Superior temporal gyrus (tissue), 1 donor: ENCODE measurements around the gene STK32C.
"Not testable (repeated sequence)": the region's sequence is repeated elsewhere in the genome, so short reads cannot be mapped to it uniquely, and the experiment has no call there.

ENCODE experiments used
- DNase-seq: peaks from one replicate; pipeline ENCODE4 v3.0.0-alpha.2; 2016; ENCODE audit errors: extremely low spot score

STK32C gene

GRCh38 chr10:132338876-132339275 lies 31.1 kb upstream of the STK32C start:
- DNase-seq, result no peak

GRCh38 chr10:132337854-132338253 lies 30.1 kb upstream of the STK32C start:
- not testable (repeated sequence) for DNase-seq

GRCh38 chr10:132336919-132337407 lies 29.2 kb upstream of the STK32C start:
- DNase-seq, result no peak

- no peak for DNase-seq
Observed at GRCh38 chr10:132336064-132336746, 28.5 kb upstream of the STK32C start.

- no peak for DNase-seq
Observed at GRCh38 chr10:132335189-132336063, 27.7 kb upstream of the STK32C start.

- no peak for DNase-seq
Observed at GRCh38 chr10:132334631-132335188, 27.0 kb upstream of the STK32C start.

- DNase-seq, result no peak
Observed at GRCh38 chr10:132333386-132333785, 25.6 kb upstream of the STK32C start.

- DNase-seq, result no peak
Observed at GRCh38 chr10:132332433-132332754, 24.6 kb upstream of the STK32C start.

- peak; percentile 93 for DNase-seq
Observed at GRCh38 chr10:132331601-132332432, 24.1 kb upstream of the STK32C start, which contains the start of gene LRRC27. LRRC27 (plus strand) TSS chr10:132332193; CDS start chr10:132333525, 1,332 bp downstream.

GRCh38 chr10:132330486-132330833 lies 22.7 kb upstream of the STK32C start:
- no peak for DNase-seq

- no peak for DNase-seq
Observed at GRCh38 chr10:132329565-132330485, 22.1 kb upstream of the STK32C start.

- DNase-seq, result no peak
Observed at GRCh38 chr10:132328738-132329137, 21.0 kb upstream of the STK32C start.

- DNase-seq, result no peak
Observed at GRCh38 chr10:132328106-132328505, 20.4 kb upstream of the STK32C start.

GRCh38 chr10:132326925-132327324 lies 19.2 kb upstream of the STK32C start:
- DNase-seq, result no peak

GRCh38 chr10:132326344-132326889 lies 18.7 kb upstream of the STK32C start:
- no peak for DNase-seq

GRCh38 chr10:132324186-132324585 lies 16.4 kb upstream of the STK32C start:
- no peak for DNase-seq

- DNase-seq, result no peak
Observed at GRCh38 chr10:132322586-132323048, 14.9 kb upstream of the STK32C start.

GRCh38 chr10:132321726-132322125 lies 14.0 kb upstream of the STK32C start:
- peak; percentile 6 for DNase-seq

GRCh38 chr10:132320654-132321469 lies 13.1 kb upstream of the STK32C start:
- DNase-seq, result no peak
